Coronary artery (tissue), 2 donors: Measurements from ENCODE around the gene ZNF433.

ENCODE experiments used
- DNase-seq: peaks from one replicate; pipeline ENCODE4 v3.0.0-alpha.2; 2017; ENCODE audit warnings: low spot score
- H3K27ac ChIP-seq, 2 donors: fragments of 200-600 bp; sonication (generic); one replicate each; pipeline ENCODE4 v1.5.1; 2016 to 2019
- H3K4me3 ChIP-seq: fragments of 200-600 bp; sonication (generic); 2 replicates; pipeline ENCODE4 v1.5.1; 2016; ENCODE audit warnings: mild to moderate bottlenecking, moderate library complexity
- CTCF ChIP-seq: fragments of 200-600 bp; sonication (generic); IDR thresholded peaks from one replicate; pipeline ENCODE4 v1.5.1; 2019; ENCODE audit warnings: antibody characterized with exemption

Gene ZNF433

GRCh38 chr19:12052497-12053169 lies 17.2 kb upstream of the ZNF433 start, which contains the start of gene ZNF878:
ZNF878 (minus strand) TSS chr19:12052961; CDS start chr19:12052801, 160 bp downstream.
- peak; percentile 89 for DNase-seq
- Histone ChIP-seq H3K4me3 (peak within 1 kb of the TSS; percentile 92), H3K27ac (peak within 1 kb of the TSS; percentile 50 to 84)
- TF ChIP-seq CTCF = no peak

- peak overlapping the region in 1 of 2 donors; percentile 84 for H3K27ac ChIP-seq
- peak overlapping the region; percentile 92 for H3K4me3 ChIP-seq
- no peak for DNase-seq
- no peak for TF ChIP-seq CTCF
Observed at GRCh38 chr19:12052091-12052496, 16.6 kb upstream of the ZNF433 start.

GRCh38 chr19:12047868-12048267 lies 12.4 kb upstream of the ZNF433 start:
- Histone ChIP-seq H3K27ac (no peak overlapping the region), H3K4me3 (no peak overlapping the region)
- no peak for DNase-seq
- TF ChIP-seq CTCF = no peak

- H3K4me3 ChIP-seq = no peak overlapping the region
- TF ChIP-seq CTCF = no peak
- no peak overlapping the region for H3K27ac ChIP-seq
- no peak for DNase-seq
Observed at GRCh38 chr19:12043752-12044422, 8.4 kb upstream of the ZNF433 start.

- Histone ChIP-seq H3K27ac (no peak overlapping the region), H3K4me3 (no peak overlapping the region)
- DNase-seq = no peak
- TF ChIP-seq CTCF = no peak
Observed at GRCh38 chr19:12042893-12043292, 7.4 kb upstream of the ZNF433 start.

GRCh38 chr19:12034620-12035019 lies 859 bp downstream of the ZNF433 start:
- Histone ChIP-seq H3K4me3 (peak overlapping the region; percentile 96), H3K27ac (no peak overlapping the region)
- no peak for DNase-seq
- no peak for TF ChIP-seq CTCF

GRCh38 chr19:12034198-12034597 lies 1.3 kb downstream of the ZNF433 start:
- Histone ChIP-seq H3K4me3 (peak overlapping the region; percentile 96), H3K27ac (no peak overlapping the region)
- no peak for TF ChIP-seq CTCF
- no peak for DNase-seq
